Esophagus (tissue), 2 donors: Measurements from ENCODE around the gene SLC23A3. TPM values are rescaled to one million over a fixed set of nuclear protein-coding genes. Genes with fewer than 3 reads are reported as not detected.
"Not testable (repeated sequence)": the region's sequence is repeated elsewhere in the genome, so short reads cannot be mapped to it uniquely, and the experiment has no call there.

Experiments
- H3K27ac ChIP-seq, 2 donors: one replicate each; pipeline ENCODE4 v1.5.1; 2013; ENCODE audit warnings: low read depth in 2 of 2, mild to moderate bottlenecking in 2 of 2, inconsistent platforms in 1 of 2, low read length in 1 of 2, moderate library complexity in 1 of 2
- H3K27me3 ChIP-seq, 2 donors: one replicate each; pipeline ENCODE4 v1.6.1; 2013; ENCODE audit warnings: low read length in 2 of 2, control low read depth in 1 of 2, mild to moderate bottlenecking in 1 of 2; ENCODE audit not compliant: insufficient read depth in 2 of 2, control insufficient read depth in 1 of 2
- H3K36me3 ChIP-seq, 2 donors: one replicate each; pipeline ENCODE4 v1.6.1; 2013; ENCODE audit warnings: low read length in 1 of 2; ENCODE audit not compliant: control insufficient read depth in 2 of 2, insufficient read depth in 2 of 2
- H3K4me1 ChIP-seq, 2 donors: one replicate each; pipeline ENCODE4 v1.6.1; 2013; ENCODE audit warnings: low read length in 1 of 2; ENCODE audit not compliant: control insufficient read depth in 2 of 2, insufficient read depth in 2 of 2
- H3K4me3 ChIP-seq, 2 donors: one replicate each; pipeline ENCODE4 v1.5.1; 2013; ENCODE audit warnings: low read length in 2 of 2, mild to moderate bottlenecking in 2 of 2, low read depth in 1 of 2, moderate library complexity in 1 of 2
- H3K9me3 ChIP-seq, 2 donors: one replicate each; pipeline ENCODE4 v1.6.1; 2013; ENCODE audit warnings: mild to moderate bottlenecking in 2 of 2, low read depth in 1 of 2, low read length in 1 of 2, moderate library complexity in 1 of 2; ENCODE audit not compliant: control insufficient read depth in 2 of 2, insufficient read depth in 1 of 2
- WGBS, 2 donors: extraction: QIAGEN DNeasy Blood & Tissue Kit; methylation state at CpG; one replicate each; pipeline ENCODE4 v1.1.7; 2013; 5-methylcytosine and 5-hydroxymethylcytosine counted together
- polyA plus RNA-seq, 2 donors: library from polyadenylated mRNA; stranded (reverse); fragments of 200-250 nt; gene quantifications; one replicate each; pipeline ENCODE4 v1.2.3, GENCODE V29; 2013
- donor health status: healthy with polysubstance abuse.
- donor health status: Bipolar disorder and iron deficiency.

Gene SLC23A3
- polyA plus RNA-seq, 2 donors: 1.2 to 3.4 TPM

- Histone ChIP-seq H3K4me1 (peaks cover 0 to 13% of the 10 kb centered on the region in 2 donors), H3K36me3 (peaks cover 0 to 17% of the 10 kb centered on the region in 2 donors), H3K9me3 (no peaks in the 10 kb centered on the region), H3K4me3 (no peak overlapping the region), H3K27me3 (no peaks in the 10 kb centered on the region), H3K27ac (no peak overlapping the region)
- WGBS, 2 donors: 85 to 86% methylated on average over 5 of the region's 5 CpGs
Measured at GRCh38 chr2:219205165-219205538, 35.3 kb upstream of the SLC23A3 start.

GRCh38 chr2:219204425-219205164 is 34.8 kb upstream of the SLC23A3 start:
- Histone ChIP-seq H3K36me3 (peaks cover 0 to 13% of the 10 kb centered on the region in 2 donors), H3K27me3 (no peaks in the 10 kb centered on the region), H3K9me3 (no peaks in the 10 kb centered on the region), H3K4me3 (no peak overlapping the region), H3K4me1 (peaks cover 0 to 13% of the 10 kb centered on the region in 2 donors), H3K27ac (no peak overlapping the region)
- 92 to 93% methylated on average over 7 of the region's 7 CpGs for WGBS, 2 donors

- H3K36me3 ChIP-seq, H3K4me3 ChIP-seq, H3K4me1 ChIP-seq, H3K9me3 ChIP-seq, H3K27ac ChIP-seq, H3K27me3 ChIP-seq: not testable (repeated sequence)
- WGBS, 2 donors: 86 to 89% methylated on average over 14 to 21 of the region's 21 CpGs
Measured at GRCh38 chr2:219201331-219201730, 31.5 kb upstream of the SLC23A3 start.

GRCh38 chr2:219200502-219201326 is 30.9 kb upstream of the SLC23A3 start:
- 77 to 81% methylated on average over 24 to 25 of the region's 26 CpGs for WGBS, 2 donors

GRCh38 chr2:219199470-219200211 is 29.8 kb upstream of the SLC23A3 start:
- Histone ChIP-seq H3K4me1 (no peaks in the 10 kb centered on the region), H3K27ac (no peak overlapping the region), H3K4me3 (no peak overlapping the region), H3K9me3 (no peaks in the 10 kb centered on the region), H3K36me3 (no peaks in the 10 kb centered on the region), H3K27me3 (no peaks in the 10 kb centered on the region)
- 84 to 86% methylated on average over 12 of the region's 12 CpGs for WGBS, 2 donors

More at GRCh38 chr2:219200502-219201326, 30.9 kb upstream of the SLC23A3 start:
- not testable (repeated sequence) for H3K36me3 ChIP-seq, H3K9me3 ChIP-seq, H3K4me3 ChIP-seq, H3K4me1 ChIP-seq, H3K27ac ChIP-seq, H3K27me3 ChIP-seq

- Histone ChIP-seq H3K27ac (no peak overlapping the region), H3K4me1 (no peaks in the 10 kb centered on the region), H3K4me3 (no peak overlapping the region), H3K27me3 (no peaks in the 10 kb centered on the region), H3K9me3 (no peaks in the 10 kb centered on the region), H3K36me3 (no peaks in the 10 kb centered on the region)
- 75 to 79% methylated on average over 5 of the region's 5 CpGs for WGBS, 2 donors
Measured at GRCh38 chr2:219198974-219199373, 29.1 kb upstream of the SLC23A3 start.

- Histone ChIP-seq H3K4me3 (no peak overlapping the region), H3K27me3 (no peaks in the 10 kb centered on the region), H3K4me1 (no peaks in the 10 kb centered on the region), H3K27ac (no peak overlapping the region), H3K36me3 (no peaks in the 10 kb centered on the region), H3K9me3 (no peaks in the 10 kb centered on the region)
- 93 to 97% methylated on average over 1 of the region's 1 CpG for WGBS, 2 donors
Measured at GRCh38 chr2:219197388-219197787, 27.6 kb upstream of the SLC23A3 start.

- H3K4me3 ChIP-seq: no peak overlapping the region
- no peaks in the 10 kb centered on the region for H3K9me3 ChIP-seq
- WGBS, 2 donors: 86 to 88% methylated on average over 7 of the region's 7 CpGs
- H3K27me3 ChIP-seq: no peaks in the 10 kb centered on the region
- no peak overlapping the region for H3K27ac ChIP-seq
- H3K4me1 ChIP-seq: no peaks in the 10 kb centered on the region
- H3K36me3 ChIP-seq: peaks cover 4 to 20% of the 10 kb centered on the region in 2 donors
Measured at GRCh38 chr2:219186754-219187456, 17.1 kb upstream of the SLC23A3 start.

GRCh38 chr2:219184121-219184520 is 14.3 kb upstream of the SLC23A3 start:
- Histone ChIP-seq H3K9me3 (no peaks in the 10 kb centered on the region), H3K36me3 (peaks cover 9 to 34% of the 10 kb centered on the region in 2 donors), H3K27me3 (no peaks in the 10 kb centered on the region), H3K4me3 (no peak overlapping the region), H3K27ac (no peak overlapping the region), H3K4me1 (peaks cover 0 to under 1% of the 10 kb centered on the region in 2 donors)
- WGBS, 2 donors: 92 to 97% methylated on average over 2 of the region's 2 CpGs
